Prostate gland (tissue), 2 donors: ENCODE data around the gene PDK4.

Experiments used
- POLR2A ChIP-seq: fragments of 450-650 bp; IDR thresholded peaks from one replicate; pipeline ENCODE4 v1.6.1; 2016; ENCODE audit warnings: antibody characterized with exemption, mild to moderate bottlenecking
- POLR2AphosphoS5 ChIP-seq: sonication (generic); formaldehyde crosslinking; IDR thresholded peaks from one replicate; pipeline ENCODE4 v1.6.1; 2017; ENCODE audit warnings: antibody characterized with exemption
- TF ChIP-seq, protein P1 (sequence below), 4 experiments: fragments of 200-600 bp in 2 of 4; fragments of 450-650 bp in 2 of 4; sonication (generic) in 2 of 4; IDR thresholded peaks; 1 replicate in 3 of 4; 2 replicates in 1 of 4; pipeline ENCODE4 v1.5.1; 2016 to 2019; ENCODE audit warnings: antibody characterized with exemption in 4 of 4, mild to moderate bottlenecking in 2 of 4, moderate library complexity in 2 of 4

DNA sequence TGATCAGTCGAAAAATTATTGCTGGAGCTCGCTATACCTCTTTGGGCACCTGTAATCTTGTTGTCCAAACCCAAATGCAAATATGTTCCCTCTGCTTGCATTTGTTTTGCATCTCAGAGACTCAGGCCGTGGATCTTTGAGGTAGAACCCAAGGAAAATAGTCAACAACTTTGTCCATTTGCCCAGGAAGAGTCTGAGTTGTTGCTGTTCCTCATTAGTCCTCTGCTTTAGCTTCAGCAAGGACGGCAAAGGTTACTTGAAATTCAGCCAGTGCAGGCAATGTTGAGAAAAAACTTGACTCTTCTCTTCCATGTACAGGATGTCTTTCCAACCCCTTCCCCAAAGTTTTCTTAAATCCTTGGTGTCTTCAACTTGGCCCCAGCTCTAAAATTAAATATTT lies 45.8 kb downstream of the PDK4 start:
- TF ChIP-seq, protein P1, sequence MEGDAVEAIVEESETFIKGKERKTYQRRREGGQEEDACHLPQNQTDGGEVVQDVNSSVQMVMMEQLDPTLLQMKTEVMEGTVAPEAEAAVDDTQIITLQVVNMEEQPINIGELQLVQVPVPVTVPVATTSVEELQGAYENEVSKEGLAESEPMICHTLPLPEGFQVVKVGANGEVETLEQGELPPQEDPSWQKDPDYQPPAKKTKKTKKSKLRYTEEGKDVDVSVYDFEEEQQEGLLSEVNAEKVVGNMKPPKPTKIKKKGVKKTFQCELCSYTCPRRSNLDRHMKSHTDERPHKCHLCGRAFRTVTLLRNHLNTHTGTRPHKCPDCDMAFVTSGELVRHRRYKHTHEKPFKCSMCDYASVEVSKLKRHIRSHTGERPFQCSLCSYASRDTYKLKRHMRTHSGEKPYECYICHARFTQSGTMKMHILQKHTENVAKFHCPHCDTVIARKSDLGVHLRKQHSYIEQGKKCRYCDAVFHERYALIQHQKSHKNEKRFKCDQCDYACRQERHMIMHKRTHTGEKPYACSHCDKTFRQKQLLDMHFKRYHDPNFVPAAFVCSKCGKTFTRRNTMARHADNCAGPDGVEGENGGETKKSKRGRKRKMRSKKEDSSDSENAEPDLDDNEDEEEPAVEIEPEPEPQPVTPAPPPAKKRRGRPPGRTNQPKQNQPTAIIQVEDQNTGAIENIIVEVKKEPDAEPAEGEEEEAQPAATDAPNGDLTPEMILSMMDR (IDR thresholded peaks at IDR 0.05): no peak
- no peak for TF ChIP-seq POLR2A
- no peak for TF ChIP-seq POLR2AphosphoS5
